DOHH2 (cell line): Measurements from ENCODE around the gene GPR161.

ENCODE experiments used
- H3F3A ChIP-seq: fragments of 200-600 bp; sonication (generic), shearing (Covaris generic); 2 replicates; pipeline ENCODE4 v1.6.0; 2016; ENCODE audit warnings: antibody characterized with exemption, mild to moderate bottlenecking; ENCODE audit not compliant: control insufficient read depth, insufficient read depth
- H3K27ac ChIP-seq: fragments of 200-600 bp; sonication (generic); 2 replicates; pipeline ENCODE4 v1.5.1; 2014; ENCODE audit warnings: low read depth, mild to moderate bottlenecking, low read length, moderate library complexity
- H3K27me3 ChIP-seq: fragments of 200-600 bp; sonication (generic); 2 replicates; pipeline ENCODE4 v1.6.1; 2014; ENCODE audit warnings: mild to moderate bottlenecking, low read length, mixed read lengths; ENCODE audit not compliant: control insufficient read depth
- H3K36me3 ChIP-seq: fragments of 200-600 bp; sonication (generic); 2 replicates; pipeline ENCODE4 v1.6.1; 2014; ENCODE audit warnings: mild to moderate bottlenecking, low read length, moderate library complexity, mixed read lengths; ENCODE audit not compliant: control insufficient read depth
- H3K4me1 ChIP-seq: fragments of 200-600 bp; sonication (generic); 2 replicates; pipeline ENCODE4 v1.6.1; 2014; ENCODE audit warnings: mild to moderate bottlenecking, low read length, mixed read lengths; ENCODE audit not compliant: control insufficient read depth
- H3K4me2 ChIP-seq: fragments of 200-600 bp; sonication (generic); 2 replicates; pipeline ENCODE4 v1.6.0; 2014; ENCODE audit warnings: mild to moderate bottlenecking, low read length, moderate library complexity
- H3K4me3 ChIP-seq: fragments of 200-600 bp; sonication (generic); 2 replicates; pipeline ENCODE4 v1.5.1; 2014; ENCODE audit warnings: mild to moderate bottlenecking, low read length, mixed read lengths
- H3K79me2 ChIP-seq: fragments of 200-600 bp; sonication (generic); 2 replicates; pipeline ENCODE4 v1.6.1; 2014; ENCODE audit warnings: mild to moderate bottlenecking, low read length, mixed read lengths; ENCODE audit not compliant: control insufficient read depth
- H3K9me2 ChIP-seq: fragments of 200-600 bp; sonication (generic); replicated peaks from 2 replicates; pipeline ENCODE4 v1.6.1; 2014; ENCODE audit warnings: mild to moderate bottlenecking, low read length, mixed read lengths; ENCODE audit not compliant: control insufficient read depth
- H3K9me3 ChIP-seq: fragments of 200-600 bp; sonication (generic); 2 replicates; pipeline ENCODE4 v1.6.1; 2014; ENCODE audit warnings: antibody characterized with exemption, low read length, mixed read lengths; ENCODE audit not compliant: control insufficient read depth, insufficient read depth
- H4K20me1 ChIP-seq: fragments of 200-600 bp; sonication (generic); 2 replicates; pipeline ENCODE4 v1.6.0; 2014; ENCODE audit warnings: low read depth, mild to moderate bottlenecking, antibody characterized with exemption, low read length, moderate library complexity; ENCODE audit not compliant: control insufficient read depth, insufficient read depth
- CTCF ChIP-seq: fragments of 200-600 bp; sonication (generic); IDR thresholded peaks from one replicate; pipeline ENCODE4 v1.5.1; 2014; ENCODE audit warnings: antibody characterized with exemption, mild to moderate bottlenecking, low read depth, low read length; ENCODE audit not compliant: poor library complexity, severe bottlenecking
- EZH2phosphoT487 ChIP-seq: fragments of 200-600 bp; sonication (generic); IDR thresholded peaks from 2 replicates; pipeline ENCODE4 v1.6.1; 2017; ENCODE audit warnings: borderline replicate concordance, mild to moderate bottlenecking, antibody characterized with exemption, low read length, moderate library complexity, mixed read lengths

The GPR161 gene

GRCh38 chr1:168097921-168098528 is 38.7 kb downstream of the GPR161 start:
- no peak overlapping the region for H3K27ac ChIP-seq
- no peaks in the 10 kb centered on the region for H4K20me1 ChIP-seq
- H3K4me3 ChIP-seq, result no peak overlapping the region
- H3K36me3 ChIP-seq, result no peaks in the 10 kb centered on the region
- no peak overlapping the region for H3K4me2 ChIP-seq
- no peaks in the 10 kb centered on the region for H3K4me1 ChIP-seq
- no peaks in the 10 kb centered on the region for H3K9me2 ChIP-seq
- no peaks in the 10 kb centered on the region for H3K9me3 ChIP-seq
- H3F3A ChIP-seq, result no peaks in the 10 kb centered on the region
- H3K27me3 ChIP-seq, result no peaks in the 10 kb centered on the region; the same call in 1 of the 2 replicates
- TF ChIP-seq CTCF, result no peak
- no peaks in the 10 kb centered on the region for H3K79me2 ChIP-seq

GRCh38 chr1:168096296-168097165 is 40.2 kb downstream of the GPR161 start:
- Histone ChIP-seq H4K20me1 (no peaks in the 10 kb centered on the region), H3K9me3 (no peaks in the 10 kb centered on the region), H3K27me3 (no peaks in the 10 kb centered on the region; the same call in 1 of the 2 replicates), H3K36me3 (no peaks in the 10 kb centered on the region), H3K4me1 (no peaks in the 10 kb centered on the region), H3K4me3 (no peak overlapping the region), H3K79me2 (no peaks in the 10 kb centered on the region), H3K27ac (no peak overlapping the region), H3K9me2 (no peaks in the 10 kb centered on the region), H3F3A (no peaks in the 10 kb centered on the region), H3K4me2 (no peak overlapping the region)
- TF ChIP-seq EZH2phosphoT487 (no peak), CTCF (no peak)

- Histone ChIP-seq H3K4me3 (no peak overlapping the region), H3K27me3 (no peaks in the 10 kb centered on the region; the same call in 1 of the 2 replicates), H3F3A (no peaks in the 10 kb centered on the region), H3K9me3 (no peaks in the 10 kb centered on the region), H3K4me2 (no peak overlapping the region), H3K9me2 (no peaks in the 10 kb centered on the region), H3K79me2 (no peaks in the 10 kb centered on the region), H3K27ac (no peak overlapping the region), H3K36me3 (no peaks in the 10 kb centered on the region), H4K20me1 (no peaks in the 10 kb centered on the region), H3K4me1 (no peaks in the 10 kb centered on the region)
- no peak for TF ChIP-seq CTCF
- no peak for TF ChIP-seq EZH2phosphoT487
These were observed 41.3 kb downstream of the GPR161 start for GRCh38 chr1:168095476-168095875.
